DOHH2 (cell line): ENCODE data around the gene PPP1R15B.

Source experiments
- H3F3A ChIP-seq: fragments of 200-600 bp; sonication (generic), shearing (Covaris generic); 2 replicates; pipeline ENCODE4 v1.6.0; 2016; ENCODE audit warnings: antibody characterized with exemption, mild to moderate bottlenecking; ENCODE audit not compliant: control insufficient read depth, insufficient read depth
- H3K27ac ChIP-seq: fragments of 200-600 bp; sonication (generic); 2 replicates; pipeline ENCODE4 v1.5.1; 2014; ENCODE audit warnings: low read depth, mild to moderate bottlenecking, low read length, moderate library complexity
- H3K27me3 ChIP-seq: fragments of 200-600 bp; sonication (generic); 2 replicates; pipeline ENCODE4 v1.6.1; 2014; ENCODE audit warnings: mild to moderate bottlenecking, low read length, mixed read lengths; ENCODE audit not compliant: control insufficient read depth
- H3K36me3 ChIP-seq: fragments of 200-600 bp; sonication (generic); 2 replicates; pipeline ENCODE4 v1.6.1; 2014; ENCODE audit warnings: mild to moderate bottlenecking, low read length, moderate library complexity, mixed read lengths; ENCODE audit not compliant: control insufficient read depth
- H3K4me1 ChIP-seq: fragments of 200-600 bp; sonication (generic); 2 replicates; pipeline ENCODE4 v1.6.1; 2014; ENCODE audit warnings: mild to moderate bottlenecking, low read length, mixed read lengths; ENCODE audit not compliant: control insufficient read depth
- H3K4me2 ChIP-seq: fragments of 200-600 bp; sonication (generic); 2 replicates; pipeline ENCODE4 v1.6.0; 2014; ENCODE audit warnings: mild to moderate bottlenecking, low read length, moderate library complexity
- H3K4me3 ChIP-seq: fragments of 200-600 bp; sonication (generic); 2 replicates; pipeline ENCODE4 v1.5.1; 2014; ENCODE audit warnings: mild to moderate bottlenecking, low read length, mixed read lengths
- H3K79me2 ChIP-seq: fragments of 200-600 bp; sonication (generic); 2 replicates; pipeline ENCODE4 v1.6.1; 2014; ENCODE audit warnings: mild to moderate bottlenecking, low read length, mixed read lengths; ENCODE audit not compliant: control insufficient read depth
- H3K9me2 ChIP-seq: fragments of 200-600 bp; sonication (generic); replicated peaks from 2 replicates; pipeline ENCODE4 v1.6.1; 2014; ENCODE audit warnings: mild to moderate bottlenecking, low read length, mixed read lengths; ENCODE audit not compliant: control insufficient read depth
- H3K9me3 ChIP-seq: fragments of 200-600 bp; sonication (generic); 2 replicates; pipeline ENCODE4 v1.6.1; 2014; ENCODE audit warnings: antibody characterized with exemption, low read length, mixed read lengths; ENCODE audit not compliant: control insufficient read depth, insufficient read depth
- H4K20me1 ChIP-seq: fragments of 200-600 bp; sonication (generic); 2 replicates; pipeline ENCODE4 v1.6.0; 2014; ENCODE audit warnings: low read depth, mild to moderate bottlenecking, antibody characterized with exemption, low read length, moderate library complexity; ENCODE audit not compliant: control insufficient read depth, insufficient read depth
- CTCF ChIP-seq: fragments of 200-600 bp; sonication (generic); IDR thresholded peaks from one replicate; pipeline ENCODE4 v1.5.1; 2014; ENCODE audit warnings: antibody characterized with exemption, mild to moderate bottlenecking, low read depth, low read length; ENCODE audit not compliant: poor library complexity, severe bottlenecking
- EZH2phosphoT487 ChIP-seq: fragments of 200-600 bp; sonication (generic); IDR thresholded peaks from 2 replicates; pipeline ENCODE4 v1.6.1; 2017; ENCODE audit warnings: borderline replicate concordance, mild to moderate bottlenecking, antibody characterized with exemption, low read length, moderate library complexity, mixed read lengths

PPP1R15B gene

DNA sequence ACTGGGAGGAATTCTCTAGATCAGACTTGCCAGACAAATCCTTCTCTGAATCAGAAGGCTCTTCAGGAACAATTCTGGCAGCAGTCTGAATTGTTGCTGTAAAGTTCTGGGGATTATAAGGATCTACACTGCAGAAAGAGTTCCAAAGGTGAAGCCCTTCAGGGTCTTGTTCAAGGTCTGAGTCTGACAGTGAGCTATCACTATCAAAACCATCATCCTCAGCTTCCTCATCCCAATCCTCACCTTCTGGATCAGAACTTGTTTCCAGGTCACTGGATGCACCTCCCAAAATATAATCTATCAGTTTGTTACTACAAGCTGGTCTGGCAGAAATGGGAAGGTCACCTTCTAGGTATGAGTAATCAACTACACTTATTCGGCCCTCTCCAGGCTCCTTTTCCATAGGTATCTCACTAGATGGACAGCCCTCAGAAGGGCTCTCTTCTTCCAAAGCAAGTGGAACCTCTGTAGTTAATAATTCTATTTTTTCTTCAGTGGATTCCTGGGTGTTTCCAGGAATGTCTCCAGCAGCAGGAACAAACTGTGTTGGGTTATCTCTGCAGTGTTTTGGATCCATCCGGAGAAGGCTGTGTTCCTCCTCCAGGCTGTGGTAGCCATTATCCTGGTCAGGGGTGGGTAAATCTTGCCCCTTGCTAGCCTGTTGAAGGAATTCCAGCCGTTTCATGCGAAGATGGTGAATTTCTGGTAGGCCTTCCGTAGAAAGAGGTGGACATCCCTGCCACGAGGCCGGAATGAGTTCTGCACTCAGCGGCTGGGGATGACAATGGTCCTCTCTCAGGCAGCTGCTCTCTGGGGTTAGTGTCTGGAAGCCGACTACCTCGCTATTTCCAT, 1.6 kb downstream of the PPP1R15B start:
- peaks cover 57% of the 10 kb centered on the region for H4K20me1 ChIP-seq
- no peaks in the 10 kb centered on the region for H3K9me3 ChIP-seq
- H3K36me3 ChIP-seq, result peaks cover 65% of the 10 kb centered on the region
- H3K4me3 ChIP-seq, result peak overlapping the region; percentile 96
- no peaks in the 10 kb centered on the region for H3K9me2 ChIP-seq
- TF ChIP-seq EZH2phosphoT487 (no peak), CTCF (no peak)
- H3K27ac ChIP-seq, result 0 out of 2 replicates have a peak overlapping the region, but pooled peaks have one; percentile 77
- H3K79me2 ChIP-seq, result peaks cover 81% of the 10 kb centered on the region
- peak overlapping the region; percentile 89 for H3K4me2 ChIP-seq
- H3K27me3 ChIP-seq, result no peaks in the 10 kb centered on the region
- peaks cover 13% of the 10 kb centered on the region for H3F3A ChIP-seq
- peaks cover 39% of the 10 kb centered on the region for H3K4me1 ChIP-seq

DNA sequence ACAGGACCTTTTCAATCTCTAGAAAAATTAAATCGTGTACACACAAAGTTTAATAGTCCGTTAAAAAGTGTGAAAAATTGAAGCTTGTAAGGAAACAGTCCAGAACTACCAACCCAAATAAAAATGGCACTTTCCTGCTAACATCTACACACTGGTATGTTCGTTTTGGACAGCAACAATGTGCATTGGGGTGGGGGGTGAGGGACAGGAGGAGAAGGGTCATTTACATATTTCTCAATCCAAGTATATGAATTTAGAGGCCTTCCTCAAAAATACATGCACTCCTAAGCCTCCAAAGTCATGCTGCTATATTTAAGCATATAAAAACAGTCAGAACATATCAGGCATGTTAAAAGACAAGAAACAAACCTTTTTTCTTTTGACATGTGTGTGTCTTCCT, 2.5 kb downstream of the PPP1R15B start:
- H3K9me2 ChIP-seq, result no peaks in the 10 kb centered on the region

DNA sequence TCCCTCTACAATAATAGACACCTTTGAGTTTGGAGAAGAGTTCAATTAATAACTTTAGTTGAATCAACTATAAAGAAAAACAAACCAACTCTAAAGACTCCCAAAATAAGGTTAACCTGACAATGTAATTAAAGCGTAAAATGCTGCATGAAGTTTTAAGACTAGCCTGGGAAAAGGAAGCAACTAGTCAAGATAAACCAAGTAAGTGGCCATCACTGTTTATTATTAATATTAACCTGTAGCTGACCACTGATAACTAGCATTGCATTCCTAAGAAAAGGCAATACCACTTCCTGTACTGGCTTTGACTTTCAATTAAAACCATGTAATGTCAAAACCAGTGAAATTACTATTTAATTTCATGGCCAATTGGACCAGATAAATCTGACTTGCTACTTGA, 3.0 kb downstream of the PPP1R15B start:
- Histone ChIP-seq H3K9me3 (no peaks in the 10 kb centered on the region), H3K9me2 (no peaks in the 10 kb centered on the region), H3K4me1 (peaks cover 30% of the 10 kb centered on the region), H3K36me3 (peaks cover 80% of the 10 kb centered on the region), H3F3A (peaks cover 15% of the 10 kb centered on the region; the same call in 1 of the 2 replicates), H3K4me2 (peak overlapping the region; percentile 89), H3K27ac (no peak overlapping the region), H4K20me1 (peaks cover 65% of the 10 kb centered on the region), H3K4me3 (peak overlapping the region; percentile 96), H3K27me3 (no peaks in the 10 kb centered on the region), H3K79me2 (peaks cover 96% of the 10 kb centered on the region)
- TF ChIP-seq EZH2phosphoT487 (no peak), CTCF (no peak)

More for the DNA sequence above, 2.5 kb downstream of the PPP1R15B start:
- Histone ChIP-seq H3K4me2 (peak overlapping the region; percentile 89), H3K27me3 (no peaks in the 10 kb centered on the region), H3K36me3 (peaks cover 75% of the 10 kb centered on the region), H3K79me2 (peaks cover 91% of the 10 kb centered on the region), H3K4me3 (peak overlapping the region; percentile 96), H3F3A (peaks cover 13% of the 10 kb centered on the region; the same call in 1 of the 2 replicates), H4K20me1 (peaks cover 65% of the 10 kb centered on the region), H3K4me1 (peaks cover 35% of the 10 kb centered on the region), H3K9me3 (no peaks in the 10 kb centered on the region), H3K27ac (no peak overlapping the region)
- no peak for TF ChIP-seq CTCF
- no peak for TF ChIP-seq EZH2phosphoT487
